SKM-1 treated with dmso at 0.1 percent for 144 hours (cell line): ENCODE data around the gene ZNF584.
"Not testable (repeated sequence)": the region's sequence is repeated elsewhere in the genome, so short reads cannot be mapped to it uniquely, and the experiment has no call there.

Experiments
- DNase-seq: peaks from one replicate; lab custom pipeline; 2025; ENCODE audit not compliant: unreplicated experiment; lab: John Stamatoyannopoulos, UW

The ZNF584 gene

GRCh38 chr19:58403920-58404478, 4.5 kb upstream of the ZNF584 start:
- DNase-seq: not testable (repeated sequence)

GRCh38 chr19:58406818-58407657, 1.4 kb upstream of the ZNF584 start:
- no peak for DNase-seq

- no peak for DNase-seq
Measured at GRCh38 chr19:58407658-58408151, 744 bp upstream of the ZNF584 start.

- no peak for DNase-seq
Measured at GRCh38 chr19:58409010-58409790, 751 bp downstream of the ZNF584 start.

GRCh38 chr19:58416604-58417003, 8.2 kb downstream of the ZNF584 start:
- no peak for DNase-seq

- no peak for DNase-seq
Measured at GRCh38 chr19:58417071-58417470, 8.6 kb downstream of the ZNF584 start.

GRCh38 chr19:58428617-58429016, 20.2 kb downstream of the ZNF584 start:
- no peak for DNase-seq

- no peak for DNase-seq
Measured at GRCh38 chr19:58429745-58430144, 21.3 kb downstream of the ZNF584 start.

GRCh38 chr19:58434217-58434616, 25.8 kb downstream of the ZNF584 start:
- no peak for DNase-seq

GRCh38 chr19:58439576-58440554, 31.4 kb downstream of the ZNF584 start, which contains the start of gene ZNF132:
Gene ZNF132, minus strand, starts transcription at chr19:58440153. Its CDS starts 332 bp downstream, at chr19:58439821.
- DNase-seq: no peak

GRCh38 chr19:58440556-58440955, 32.1 kb downstream of the ZNF584 start:
- DNase-seq: no peak

GRCh38 chr19:58442986-58443385, 34.5 kb downstream of the ZNF584 start:
- DNase-seq: not testable (repeated sequence)

GRCh38 chr19:58448860-58449259, 40.4 kb downstream of the ZNF584 start:
- not testable (repeated sequence) for DNase-seq

GRCh38 chr19:58449980-58450379, 41.5 kb downstream of the ZNF584 start:
- DNase-seq: not testable (repeated sequence)

- DNase-seq: no peak
Measured at GRCh38 chr19:58450856-58451357, 42.5 kb downstream of the ZNF584 start.

GRCh38 chr19:58451358-58452101, 43.1 kb downstream of the ZNF584 start, which contains the start of gene ZNF324B:
Gene ZNF324B, plus strand, starts transcription at chr19:58451622. Its CDS starts 2,080 bp downstream, at chr19:58453702.
- DNase-seq: peak; percentile 71

- no peak for DNase-seq
Measured at GRCh38 chr19:58453743-58454142, 45.3 kb downstream of the ZNF584 start.

GRCh38 chr19:58455306-58455705, 46.9 kb downstream of the ZNF584 start:
- DNase-seq: no peak

GRCh38 chr19:58456111-58456510, 47.7 kb downstream of the ZNF584 start:
- no peak for DNase-seq
